Lung (tissue), 12 donors: Measurements from ENCODE around the gene DUOXA1. TPM values are rescaled to one million over a fixed set of nuclear protein-coding genes. Genes with fewer than 3 reads are reported as not detected.

Experiments used
- ATAC-seq: fragments of 200-7000 bp; cut with Tn5 transposase; one replicate; pipeline ENCODE4 v1.9.1; 2020; ENCODE audit warnings: moderate number of reproducible peaks; ENCODE audit not compliant: insufficient read depth, low FRiP score
- DNase-seq, 3 donors: peaks; one replicate each; pipeline ENCODE4 v3.0.0-alpha.2; 2013 to 2017
- H3K27ac ChIP-seq, 2 donors: one replicate each; pipeline ENCODE4 v1.5.1; 2013; ENCODE audit warnings: mild to moderate bottlenecking in 2 of 2, moderate library complexity in 2 of 2, control low read depth in 1 of 2, inconsistent platforms in 1 of 2, low read depth in 1 of 2, low read length in 1 of 2
- H3K27me3 ChIP-seq, 3 donors: one replicate each; pipeline ENCODE4 v1.5.1; 2013; ENCODE audit warnings: low read length in 2 of 3; ENCODE audit not compliant: control insufficient read depth in 3 of 3, insufficient read depth in 3 of 3
- H3K36me3 ChIP-seq, 4 donors: one replicate each; pipeline ENCODE4 v1.5.1; 2013; ENCODE audit warnings: low read length in 4 of 4, mild to moderate bottlenecking in 1 of 4, moderate library complexity in 1 of 4; ENCODE audit not compliant: control insufficient read depth in 4 of 4, insufficient read depth in 4 of 4
- H3K4me1 ChIP-seq, 5 donors: one replicate each; pipeline ENCODE4 v1.5.1; 2013; ENCODE audit warnings: low read length in 5 of 5, mild to moderate bottlenecking in 2 of 5, moderate library complexity in 1 of 5; ENCODE audit not compliant: control insufficient read depth in 5 of 5, insufficient read depth in 5 of 5
- H3K4me3 ChIP-seq: one replicate; pipeline ENCODE4 v1.5.1; 2013; ENCODE audit warnings: mild to moderate bottlenecking, control low read depth, moderate library complexity
- H3K9ac ChIP-seq, 2 donors: one replicate each; pipeline ENCODE4 v1.5.1; 2013; ENCODE audit warnings: low read length in 2 of 2, control low read depth in 1 of 2; ENCODE audit not compliant: insufficient read depth in 1 of 2
- H3K9me3 ChIP-seq, 4 donors: one replicate each; pipeline ENCODE4 v1.5.1; 2013; ENCODE audit warnings: low read length in 3 of 4, mild to moderate bottlenecking in 1 of 4, moderate library complexity in 1 of 4; ENCODE audit not compliant: control insufficient read depth in 4 of 4, insufficient read depth in 3 of 4
- CTCF ChIP-seq: IDR thresholded peaks from 2 replicates; pipeline ENCODE4 v1.5.1; 2012; ENCODE audit warnings: mild to moderate bottlenecking; ENCODE audit errors: control extremely low read depth, extremely low read depth
- WGBS, 2 donors: extraction: QIAGEN DNeasy Blood & Tissue Kit; methylation state at CpG; one replicate each; pipeline ENCODE4 v1.1.7; 2013; 5-methylcytosine and 5-hydroxymethylcytosine counted together
- polyA plus RNA-seq, 2 donors: library from polyadenylated mRNA; stranded (reverse); fragments of 200-250 nt; gene quantifications; one replicate each; pipeline ENCODE4 v1.2.1, GENCODE V29; 2013
- total RNA-seq, 2 donors: library from RNA; depleted of rRNA in 1 of 2; stranded (reverse); fragments of >200 nt in 1 of 2; gene quantifications; one replicate each; pipeline ENCODE4 v1.2.1, GENCODE V29; 2014 to 2021
- donor health status: control.
- donor health status: control.
- donor health status: Bipolar disorder and iron deficiency.
- donor health status: healthy.
- donor health status: DM: yes; HTN: yes; CAD: no.

The DUOXA1 gene
- total and polyA plus RNA-seq, 4 donors = 42.6 to 203 (median 108) TPM

DNA sequence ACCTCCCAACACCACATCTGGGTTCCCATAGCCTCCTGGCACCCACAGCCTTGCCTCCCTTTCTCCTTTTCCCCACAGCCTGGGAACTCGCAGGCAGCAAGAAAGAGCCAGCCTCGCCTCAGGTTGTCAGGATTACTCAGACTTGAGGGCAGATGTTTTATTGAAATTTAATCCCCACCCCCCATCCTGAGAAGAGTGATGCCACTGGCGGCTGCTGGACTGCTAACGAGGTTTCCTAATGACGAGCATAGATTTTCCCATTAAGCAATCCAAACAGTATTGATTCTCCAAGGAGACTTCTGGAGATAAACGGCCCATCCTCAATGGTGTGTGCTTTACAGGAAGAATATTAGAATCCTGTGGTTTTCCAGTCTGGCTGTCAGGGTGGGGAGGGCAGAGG is 44.4 kb upstream of the DUOXA1 start:
- TF ChIP-seq CTCF = no peak
- Histone ChIP-seq H3K9me3 (peaks cover 0 to 1% (median 0%) of the 10 kb centered on the region in 4 donors), H3K27me3 (no peaks in the 10 kb centered on the region), H3K4me1 (peaks cover 0 to 8% (median 0%) of the 10 kb centered on the region in 5 donors), H3K36me3 (peaks cover 0 to 7% (median 6%) of the 10 kb centered on the region in 4 donors), H3K9ac (no peak overlapping the region), H3K27ac (no peak overlapping the region), H3K4me3 (no peak overlapping the region)
- 89 to 91% methylated on average over 6 of the region's 6 CpGs for WGBS, 2 donors
- ATAC-seq (no peak), DNase-seq (no peak)

GRCh38 chr15:45171912-45172311 is 42.2 kb upstream of the DUOXA1 start:
- no peak for ATAC-seq
- Histone ChIP-seq H3K27ac (no peak overlapping the region), H3K9ac (no peak overlapping the region), H3K9me3 (peaks cover 0 to 1% (median 0%) of the 10 kb centered on the region in 4 donors), H3K27me3 (no peaks in the 10 kb centered on the region), H3K36me3 (peaks cover 0 to 7% (median 5%) of the 10 kb centered on the region in 4 donors), H3K4me1 (peaks cover 0 to 8% (median 2%) of the 10 kb centered on the region in 5 donors), H3K4me3 (no peak overlapping the region)
- no peak for TF ChIP-seq CTCF
- WGBS, 2 donors = 95 to 96% methylated on average over 12 of the region's 12 CpGs
- no peak for DNase-seq

DNA sequence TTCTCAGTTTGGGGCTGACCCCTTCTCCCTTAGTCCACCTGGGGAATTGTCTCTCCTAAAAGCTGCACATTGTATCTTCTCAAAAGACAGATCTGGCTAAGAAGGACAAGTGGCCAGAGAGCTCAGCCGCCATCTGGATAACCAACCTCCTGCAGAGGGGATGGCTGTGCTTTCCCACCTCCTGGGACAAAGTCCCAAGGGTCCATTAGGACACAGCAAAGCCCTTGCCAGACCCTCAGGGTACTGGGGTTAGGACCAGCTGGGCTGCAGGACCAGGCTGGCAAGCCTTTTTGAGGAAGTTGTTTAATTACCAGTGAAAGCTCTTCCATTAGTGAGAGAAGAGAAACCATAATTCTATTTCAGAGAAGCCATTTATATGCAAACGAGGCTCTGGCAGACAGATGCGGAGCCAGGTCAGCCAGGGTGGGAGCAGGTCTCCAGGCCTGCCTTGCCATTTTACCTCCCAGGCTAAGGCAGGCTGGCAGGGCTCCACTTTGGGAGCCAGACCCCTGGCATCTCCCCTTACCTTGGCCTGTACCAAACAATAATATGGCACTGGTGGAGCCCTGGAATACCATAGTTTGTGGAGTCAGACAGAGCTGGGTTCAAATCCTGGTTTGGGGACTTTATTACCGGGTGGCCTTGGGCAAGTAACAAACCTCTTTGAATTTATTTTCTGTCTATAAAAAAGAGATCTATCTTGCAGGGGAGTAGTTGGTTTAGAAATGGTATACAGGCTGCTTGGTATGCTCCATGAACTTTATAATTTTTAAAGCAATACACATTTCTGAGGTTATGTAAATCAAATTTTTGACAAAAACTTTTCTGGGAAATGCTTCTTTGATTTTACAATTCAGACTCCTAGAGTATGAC is 40.2 kb upstream of the DUOXA1 start:
- WGBS, 2 donors = 64 to 72% methylated on average over 4 of the region's 4 CpGs

More for the DNA sequence above, 40.2 kb upstream of the DUOXA1 start:
- DNase-seq = no peak
- Histone ChIP-seq H3K9ac (no peak overlapping the region), H3K9me3 (peaks cover 0 to 1% (median 0%) of the 10 kb centered on the region in 4 donors), H3K27me3 (no peaks in the 10 kb centered on the region), H3K27ac (no peak overlapping the region), H3K36me3 (peaks cover 0 to 5% (median 2%) of the 10 kb centered on the region in 4 donors), H3K4me3 (no peak overlapping the region), H3K4me1 (peaks cover 0 to 18% (median 6%) of the 10 kb centered on the region in 5 donors)
- TF ChIP-seq CTCF = no peak
- no peak for ATAC-seq
